ENCODE results near the gene LPCAT2. TPM values are rescaled to one million over a fixed set of nuclear protein-coding genes. Genes with fewer than 3 reads are reported as not detected.

Gene LPCAT2
- total RNA-seq, 1 donor from 2014 or later = 74.4 TPM

DNA sequence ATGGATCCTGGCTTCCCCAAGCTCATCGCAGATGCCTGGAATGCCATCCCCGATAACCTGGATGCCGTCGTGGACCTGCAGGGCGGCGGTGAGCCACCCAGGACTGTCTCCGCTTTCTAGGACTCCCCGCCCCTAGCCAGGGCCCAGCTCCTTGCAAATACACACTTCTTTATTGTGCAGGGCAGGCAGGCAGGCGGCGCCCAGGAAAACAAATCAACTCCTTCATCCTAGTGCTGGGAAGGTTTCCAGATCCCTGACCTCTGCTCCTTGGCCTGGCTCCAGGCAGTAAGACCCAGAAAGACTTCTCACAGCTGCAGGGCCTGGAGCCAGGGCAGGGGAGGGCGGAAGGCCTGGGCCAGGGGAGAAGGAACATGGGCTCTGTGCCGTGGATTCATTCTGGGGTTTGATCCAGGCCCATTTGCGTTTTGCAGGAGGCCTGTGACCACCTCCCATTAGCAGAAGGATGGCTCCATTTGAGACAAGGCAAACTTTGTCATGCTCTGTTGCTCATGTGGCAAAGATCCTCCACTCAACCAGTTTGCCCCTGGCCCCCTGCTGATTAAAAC lies 6.0 kb upstream of the LPCAT2 start:
- H3K36me3 Mint-ChIP-seq (ENCODE audit: low read depth, unreplicated experiment) = peaks cover 21% of the 10 kb centered on the region
- Histone ChIP-seq H3K27ac (ENCODE audit: low read depth, low read length) (peak overlapping the region; percentile 98), H3K4me1 (ENCODE audit: insufficient read depth, low read length) (peaks cover 51% of the 10 kb centered on the region), H3K4me2 (ENCODE audit: low read length) (peak overlapping the region; percentile 42), H3K9ac (ENCODE audit: low read length) (peak overlapping the region; percentile 62), H3K79me2 (ENCODE audit: insufficient read depth, low read length) (no peaks in the 10 kb centered on the region), H3K4me3 (ENCODE audit: insufficient read depth, low read depth, low read length) (no peak overlapping the region), H2AFZ (ENCODE audit: low read depth, low read length) (peak overlapping the region; percentile 32), H3K27me3 (ENCODE audit: insufficient read depth, low read length) (no peaks in the 10 kb centered on the region), H3K9me3 (ENCODE audit: insufficient read depth, low read depth, low read length) (no peaks in the 10 kb centered on the region), H3K36me3 (ENCODE audit: insufficient read depth, low read length) (peaks cover 22% of the 10 kb centered on the region), H4K20me1 (ENCODE audit: insufficient read depth, low read length) (no peaks in the 10 kb centered on the region)
- no peaks in the 10 kb centered on the region for H3K27me3 Mint-ChIP-seq (ENCODE audit: low read depth, unreplicated experiment)
- peak overlapping the region; percentile 34 for H3K4me3 Mint-ChIP-seq (ENCODE audit: unreplicated experiment)
- FAIRE-seq = no peak
- no peak overlapping the region for H3K27ac Mint-ChIP-seq (ENCODE audit: unreplicated experiment)
- DNase-seq (ENCODE audit: low read depth) = peak; percentile 94
- peaks cover 50% of the 10 kb centered on the region for H3K4me1 Mint-ChIP-seq (ENCODE audit: low read depth, unreplicated experiment)
- TF ChIP-seq EZH2 (IDR thresholded peaks at IDR 0.05; ENCODE audit: insufficient read depth, low read length) (no peak), CTCF (IDR thresholded peaks at IDR 0.05; ENCODE audit: insufficient read depth, low read depth, low read length) (no peak)
- no peaks in the 10 kb centered on the region for H3K9me3 Mint-ChIP-seq (ENCODE audit: unreplicated experiment)

DNA sequence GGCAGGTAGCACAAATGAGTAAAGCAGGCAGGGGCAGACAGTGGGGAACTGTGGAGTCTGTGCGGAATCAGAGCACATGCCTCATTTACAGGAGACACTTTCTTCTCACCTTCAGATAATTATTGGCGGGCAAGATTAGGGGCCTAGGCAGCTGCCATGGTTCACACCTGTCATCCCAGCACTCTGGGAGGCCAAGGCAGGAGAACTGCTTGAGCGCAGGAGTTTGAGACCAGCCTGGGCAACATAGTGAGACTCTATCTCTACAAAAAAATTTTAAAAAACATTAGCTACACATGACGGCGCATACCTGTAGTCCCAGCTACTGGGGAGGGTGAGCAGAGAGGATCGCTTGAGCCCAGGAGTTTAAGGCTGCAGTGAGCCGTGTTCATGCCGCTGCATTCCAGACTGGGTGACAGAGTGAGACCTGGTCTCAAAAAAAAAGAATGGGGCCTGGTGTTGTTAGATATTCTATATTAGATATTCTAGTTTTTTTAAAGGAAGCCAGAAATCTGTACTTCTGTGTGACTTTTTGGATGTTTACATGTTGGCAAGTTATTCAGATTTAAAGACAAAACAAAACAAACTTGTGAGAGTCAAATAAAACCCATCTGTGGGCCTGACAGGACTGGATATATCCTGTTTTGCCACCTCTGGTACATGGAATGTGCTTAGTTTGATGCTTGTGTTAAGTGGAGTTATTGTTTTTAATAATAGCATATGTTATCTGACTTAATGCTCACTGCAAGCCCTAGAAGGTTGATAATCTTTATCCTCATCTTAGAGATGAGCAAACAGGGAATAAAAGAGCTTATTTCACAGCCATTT lies 4.9 kb upstream of the LPCAT2 start:
- peaks cover 26% of the 10 kb centered on the region for H3K36me3 Mint-ChIP-seq (ENCODE audit: low read depth, unreplicated experiment)
- Histone ChIP-seq H3K36me3 (ENCODE audit: insufficient read depth, low read length) (peaks cover 24% of the 10 kb centered on the region), H3K9me3 (ENCODE audit: insufficient read depth, low read depth, low read length) (no peaks in the 10 kb centered on the region), H3K4me2 (ENCODE audit: low read length) (no peak overlapping the region), H3K79me2 (ENCODE audit: insufficient read depth, low read length) (peaks cover under 1% of the 10 kb centered on the region), H2AFZ (ENCODE audit: low read depth, low read length) (no peak overlapping the region), H3K4me1 (ENCODE audit: insufficient read depth, low read length) (peaks cover 42% of the 10 kb centered on the region), H3K4me3 (ENCODE audit: insufficient read depth, low read depth, low read length) (no peak overlapping the region), H3K9ac (ENCODE audit: low read length) (no peak overlapping the region), H3K27me3 (ENCODE audit: insufficient read depth, low read length) (no peaks in the 10 kb centered on the region), H4K20me1 (ENCODE audit: insufficient read depth, low read length) (no peaks in the 10 kb centered on the region), H3K27ac (ENCODE audit: low read depth, low read length) (no peak overlapping the region)
- no peak for TF ChIP-seq CTCF (IDR thresholded peaks at IDR 0.05; ENCODE audit: insufficient read depth, low read depth, low read length)
- no peak overlapping the region for H3K27ac Mint-ChIP-seq (ENCODE audit: unreplicated experiment)
- FAIRE-seq (no peak), DNase-seq (ENCODE audit: low read depth) (no peak)
- no peak overlapping the region for H3K4me3 Mint-ChIP-seq (ENCODE audit: unreplicated experiment)
- no peaks in the 10 kb centered on the region for H3K9me3 Mint-ChIP-seq (ENCODE audit: unreplicated experiment)
- peaks cover 41% of the 10 kb centered on the region for H3K4me1 Mint-ChIP-seq (ENCODE audit: low read depth, unreplicated experiment)
- no peaks in the 10 kb centered on the region for H3K27me3 Mint-ChIP-seq (ENCODE audit: low read depth, unreplicated experiment)
